HepG2 (cell line): ENCODE data around the gene NDE1. TPM values are rescaled to one million over a fixed set of nuclear protein-coding genes. Genes with fewer than 3 reads are reported as not detected.

Source experiments
- FOXK1 ChIP-seq: sonication (generic); formaldehyde crosslinking; IDR thresholded peaks from 2 replicates; pipeline ENCODE4 v1.4.0; 2020; ENCODE audit warnings: low read depth, missing genetic modification reagents, borderline replicate concordance
- IRF2 ChIP-seq: IDR thresholded peaks from 2 replicates; pipeline ENCODE4 v1.6.1; 2018; ENCODE audit warnings: missing genetic modification reagents, missing compliant biosample characterization
- MTF2 ChIP-seq: sonication (generic); formaldehyde crosslinking; IDR thresholded peaks from 2 replicates; pipeline ENCODE4 v1.5.0; 2020; ENCODE audit warnings: missing genetic modification reagents, borderline replicate concordance
- NPAS2 ChIP-seq: sonication (generic); formaldehyde crosslinking; IDR thresholded peaks from 2 replicates; pipeline ENCODE4 v1.8.0; 2022; ENCODE audit warnings: mild to moderate bottlenecking, missing genetic modification reagents, borderline replicate concordance
- PAX8 ChIP-seq: sonication (generic); formaldehyde crosslinking; IDR thresholded peaks from 2 replicates; pipeline ENCODE4 v1.8.0; 2022; ENCODE audit warnings: mild to moderate bottlenecking, missing genetic modification reagents, borderline replicate concordance
- PTBP1 ChIP-seq: fragments of 200-400 bp; formaldehyde crosslinking; IDR thresholded peaks from 2 replicates; pipeline ENCODE4 v1.6.1; 2018; ENCODE audit warnings: low read length, low read depth; ENCODE audit not compliant: poor library complexity, severe bottlenecking
- ZFP36 ChIP-seq: fragments of 150-350 bp; IDR thresholded peaks from 2 replicates; pipeline ENCODE4 v1.6.1; 2018; ENCODE audit warnings: borderline replicate concordance, low read length, low read depth; ENCODE audit not compliant: partially characterized antibody
- ZNF138 ChIP-seq: sonication (generic); formaldehyde crosslinking; IDR thresholded peaks from 2 replicates; pipeline ENCODE4 v1.5.0; 2020; ENCODE audit warnings: mild to moderate bottlenecking, low read depth, missing genetic modification reagents
- ZNF543 ChIP-seq: sonication (generic); formaldehyde crosslinking; IDR thresholded peaks from 2 replicates; pipeline ENCODE4 v1.4.0; 2020; ENCODE audit warnings: mild to moderate bottlenecking, missing genetic modification reagents
- ZNF879 ChIP-seq: sonication (generic); formaldehyde crosslinking; IDR thresholded peaks from 2 replicates; pipeline ENCODE4 v1.8.1; 2023; ENCODE audit warnings: missing genetic modification reagents
- polyA plus RNA-seq, 8 experiments: library from polyadenylated mRNA; depleted of rRNA in 3 of 8; stranded (reverse) in 7 of 8; unstranded in 1 of 8; fragments of >200 nt; fragmentation: Illumina TruSeq in 4 of 8; extraction: Trizol in 4 of 8; gene quantifications; 2 replicates each; pipeline versions ENCODE4 v1.2.1 to v1.2.3, GENCODE V29; 2011 to 2016; ENCODE audit warnings: low read depth in 4 of 8, missing spikeins in 1 of 8, mixed read lengths in 1 of 8; ENCODE audit not compliant: insufficient read depth in 1 of 8
- total RNA-seq, 5 experiments: library from RNA; depleted of rRNA; stranded (reverse); fragments of >200 nt; fragmentation: Illumina TruSeq; extraction: Trizol; gene quantifications; 2 replicates each; pipeline ENCODE4 v1.2.3, GENCODE V29; 2016; ENCODE audit warnings: low read depth in 1 of 5
- TF ChIP-seq, protein P1 (sequence below): sonication (generic); formaldehyde crosslinking; IDR thresholded peaks from 2 replicates; pipeline ENCODE4 v1.5.0; 2020; ENCODE audit warnings: missing genetic modification reagents
- TF ChIP-seq, protein P2 (sequence below): sonication (generic); formaldehyde crosslinking; IDR thresholded peaks from 2 replicates; pipeline ENCODE4 v1.4.0; 2020; ENCODE audit warnings: missing genetic modification reagents
- TF ChIP-seq, protein P3 (sequence below): sonication (generic); formaldehyde crosslinking; IDR thresholded peaks from 2 replicates; pipeline ENCODE4 v1.4.0; 2020; ENCODE audit warnings: missing genetic modification reagents
- TF ChIP-seq, protein P4 (sequence below): sonication (generic); formaldehyde crosslinking; IDR thresholded peaks from 2 replicates; pipeline ENCODE4 v1.5.1; 2020; ENCODE audit warnings: missing genetic modification reagents, mild to moderate bottlenecking, borderline replicate concordance
- TF ChIP-seq, protein P5 (sequence below): IDR thresholded peaks from 2 replicates; pipeline ENCODE4 v1.6.1; 2016; ENCODE audit warnings: low read depth, control low read depth
- TF ChIP-seq, protein P6 (sequence below): sonication (generic); formaldehyde crosslinking; IDR thresholded peaks from 2 replicates; pipeline ENCODE4 v1.4.0; 2020; ENCODE audit warnings: missing genetic modification reagents

Gene NDE1
- total and polyA plus RNA-seq, 2 of the 13 experiments (the other 11 are each of a cell fraction or from before 2014, with no cell fraction given): 40.9 to 72.5 TPM

DNA sequence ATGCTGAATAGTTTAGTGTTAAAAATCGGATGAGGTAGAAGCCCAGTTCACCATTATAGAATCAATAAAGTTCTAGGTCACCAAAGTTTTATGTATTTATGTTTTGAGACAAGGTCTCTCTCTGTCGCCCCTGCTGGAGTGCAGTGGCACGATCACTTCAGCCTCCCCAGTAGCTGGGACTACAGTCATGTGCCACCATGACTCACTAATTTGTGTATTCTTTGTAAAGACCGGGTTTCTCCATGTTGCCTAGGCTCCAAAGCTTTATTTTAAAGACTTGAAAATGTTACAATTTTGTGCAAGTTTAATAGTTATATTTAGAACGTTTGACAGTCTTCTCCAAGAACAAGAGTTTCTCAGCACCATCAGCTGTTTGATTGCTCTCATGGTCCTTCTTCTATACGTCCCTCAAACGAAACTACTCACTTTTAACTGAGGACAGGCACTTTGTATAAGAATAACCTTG, 32.1 kb downstream of the NDE1 start (continued):
- TF ChIP-seq FOXK1 (CRISPR knock-in tag) (peak; percentile 71; the same call in 1 of the 2 replicates), ZFP36 (no peak), ZNF879 (CRISPR knock-in tag) (no peak), NPAS2 (no peak), PTBP1 (no peak), MTF2 (CRISPR knock-in tag) (no peak), ZNF543 (CRISPR knock-in tag) (no peak), PAX8 (CRISPR knock-in tag) (no peak), IRF2 (CRISPR knock-in tag) (peak; percentile 76; the same call in 1 of the 2 replicates), ZNF138 (CRISPR knock-in tag) (no peak)
- TF ChIP-seq, protein P1, sequence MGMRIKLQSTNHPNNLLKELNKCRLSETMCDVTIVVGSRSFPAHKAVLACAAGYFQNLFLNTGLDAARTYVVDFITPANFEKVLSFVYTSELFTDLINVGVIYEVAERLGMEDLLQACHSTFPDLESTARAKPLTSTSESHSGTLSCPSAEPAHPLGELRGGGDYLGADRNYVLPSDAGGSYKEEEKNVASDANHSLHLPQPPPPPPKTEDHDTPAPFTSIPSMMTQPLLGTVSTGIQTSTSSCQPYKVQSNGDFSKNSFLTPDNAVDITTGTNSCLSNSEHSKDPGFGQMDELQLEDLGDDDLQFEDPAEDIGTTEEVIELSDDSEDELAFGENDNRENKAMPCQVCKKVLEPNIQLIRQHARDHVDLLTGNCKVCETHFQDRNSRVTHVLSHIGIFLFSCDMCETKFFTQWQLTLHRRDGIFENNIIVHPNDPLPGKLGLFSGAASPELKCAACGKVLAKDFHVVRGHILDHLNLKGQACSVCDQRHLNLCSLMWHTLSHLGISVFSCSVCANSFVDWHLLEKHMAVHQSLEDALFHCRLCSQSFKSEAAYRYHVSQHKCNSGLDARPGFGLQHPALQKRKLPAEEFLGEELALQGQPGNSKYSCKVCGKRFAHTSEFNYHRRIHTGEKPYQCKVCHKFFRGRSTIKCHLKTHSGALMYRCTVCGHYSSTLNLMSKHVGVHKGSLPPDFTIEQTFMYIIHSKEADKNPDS: no peak
- TF ChIP-seq, protein P2, sequence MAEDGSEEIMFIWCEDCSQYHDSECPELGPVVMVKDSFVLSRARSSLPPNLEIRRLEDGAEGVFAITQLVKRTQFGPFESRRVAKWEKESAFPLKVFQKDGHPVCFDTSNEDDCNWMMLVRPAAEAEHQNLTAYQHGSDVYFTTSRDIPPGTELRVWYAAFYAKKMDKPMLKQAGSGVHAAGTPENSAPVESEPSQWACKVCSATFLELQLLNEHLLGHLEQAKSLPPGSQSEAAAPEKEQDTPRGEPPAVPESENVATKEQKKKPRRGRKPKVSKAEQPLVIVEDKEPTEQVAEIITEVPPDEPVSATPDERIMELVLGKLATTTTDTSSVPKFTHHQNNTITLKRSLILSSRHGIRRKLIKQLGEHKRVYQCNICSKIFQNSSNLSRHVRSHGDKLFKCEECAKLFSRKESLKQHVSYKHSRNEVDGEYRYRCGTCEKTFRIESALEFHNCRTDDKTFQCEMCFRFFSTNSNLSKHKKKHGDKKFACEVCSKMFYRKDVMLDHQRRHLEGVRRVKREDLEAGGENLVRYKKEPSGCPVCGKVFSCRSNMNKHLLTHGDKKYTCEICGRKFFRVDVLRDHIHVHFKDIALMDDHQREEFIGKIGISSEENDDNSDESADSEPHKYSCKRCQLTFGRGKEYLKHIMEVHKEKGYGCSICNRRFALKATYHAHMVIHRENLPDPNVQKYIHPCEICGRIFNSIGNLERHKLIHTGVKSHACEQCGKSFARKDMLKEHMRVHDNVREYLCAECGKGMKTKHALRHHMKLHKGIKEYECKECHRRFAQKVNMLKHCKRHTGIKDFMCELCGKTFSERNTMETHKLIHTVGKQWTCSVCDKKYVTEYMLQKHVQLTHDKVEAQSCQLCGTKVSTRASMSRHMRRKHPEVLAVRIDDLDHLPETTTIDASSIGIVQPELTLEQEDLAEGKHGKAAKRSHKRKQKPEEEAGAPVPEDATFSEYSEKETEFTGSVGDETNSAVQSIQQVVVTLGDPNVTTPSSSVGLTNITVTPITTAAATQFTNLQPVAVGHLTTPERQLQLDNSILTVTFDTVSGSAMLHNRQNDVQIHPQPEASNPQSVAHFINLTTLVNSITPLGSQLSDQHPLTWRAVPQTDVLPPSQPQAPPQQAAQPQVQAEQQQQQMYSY (CRISPR knock-in tag): no peak
- TF ChIP-seq, protein P3, sequence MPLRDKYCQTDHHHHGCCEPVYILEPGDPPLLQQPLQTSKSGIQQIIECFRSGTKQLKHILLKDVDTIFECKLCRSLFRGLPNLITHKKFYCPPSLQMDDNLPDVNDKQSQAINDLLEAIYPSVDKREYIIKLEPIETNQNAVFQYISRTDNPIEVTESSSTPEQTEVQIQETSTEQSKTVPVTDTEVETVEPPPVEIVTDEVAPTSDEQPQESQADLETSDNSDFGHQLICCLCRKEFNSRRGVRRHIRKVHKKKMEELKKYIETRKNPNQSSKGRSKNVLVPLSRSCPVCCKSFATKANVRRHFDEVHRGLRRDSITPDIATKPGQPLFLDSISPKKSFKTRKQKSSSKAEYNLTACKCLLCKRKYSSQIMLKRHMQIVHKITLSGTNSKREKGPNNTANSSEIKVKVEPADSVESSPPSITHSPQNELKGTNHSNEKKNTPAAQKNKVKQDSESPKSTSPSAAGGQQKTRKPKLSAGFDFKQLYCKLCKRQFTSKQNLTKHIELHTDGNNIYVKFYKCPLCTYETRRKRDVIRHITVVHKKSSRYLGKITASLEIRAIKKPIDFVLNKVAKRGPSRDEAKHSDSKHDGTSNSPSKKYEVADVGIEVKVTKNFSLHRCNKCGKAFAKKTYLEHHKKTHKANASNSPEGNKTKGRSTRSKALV (CRISPR knock-in tag): no peak
- TF ChIP-seq, protein P4, sequence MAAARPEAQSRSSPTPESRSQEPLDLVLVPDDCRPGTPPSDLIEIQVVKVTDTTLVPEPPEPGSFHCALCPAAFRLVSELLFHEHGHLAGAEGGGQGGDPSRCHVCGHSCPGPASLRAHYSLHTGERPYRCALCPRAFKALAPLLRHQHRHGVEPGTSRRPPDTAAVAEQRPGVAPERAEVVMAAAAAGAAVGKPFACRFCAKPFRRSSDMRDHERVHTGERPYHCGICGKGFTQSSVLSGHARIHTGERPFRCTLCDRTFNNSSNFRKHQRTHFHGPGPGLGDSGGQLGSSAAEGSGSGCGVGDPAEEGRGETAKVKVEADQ (CRISPR knock-in tag): 0 out of 2 replicates have a peak, but pooled peaks have one; percentile 20
- TF ChIP-seq, protein P5, sequence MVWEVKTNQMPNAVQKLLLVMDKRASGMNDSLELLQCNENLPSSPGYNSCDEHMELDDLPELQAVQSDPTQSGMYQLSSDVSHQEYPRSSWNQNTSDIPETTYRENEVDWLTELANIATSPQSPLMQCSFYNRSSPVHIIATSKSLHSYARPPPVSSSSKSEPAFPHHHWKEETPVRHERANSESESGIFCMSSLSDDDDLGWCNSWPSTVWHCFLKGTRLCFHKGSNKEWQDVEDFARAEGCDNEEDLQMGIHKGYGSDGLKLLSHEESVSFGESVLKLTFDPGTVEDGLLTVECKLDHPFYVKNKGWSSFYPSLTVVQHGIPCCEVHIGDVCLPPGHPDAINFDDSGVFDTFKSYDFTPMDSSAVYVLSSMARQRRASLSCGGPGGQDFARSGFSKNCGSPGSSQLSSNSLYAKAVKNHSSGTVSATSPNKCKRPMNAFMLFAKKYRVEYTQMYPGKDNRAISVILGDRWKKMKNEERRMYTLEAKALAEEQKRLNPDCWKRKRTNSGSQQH (CRISPR knock-in tag): no peak
- TF ChIP-seq, protein P6, sequence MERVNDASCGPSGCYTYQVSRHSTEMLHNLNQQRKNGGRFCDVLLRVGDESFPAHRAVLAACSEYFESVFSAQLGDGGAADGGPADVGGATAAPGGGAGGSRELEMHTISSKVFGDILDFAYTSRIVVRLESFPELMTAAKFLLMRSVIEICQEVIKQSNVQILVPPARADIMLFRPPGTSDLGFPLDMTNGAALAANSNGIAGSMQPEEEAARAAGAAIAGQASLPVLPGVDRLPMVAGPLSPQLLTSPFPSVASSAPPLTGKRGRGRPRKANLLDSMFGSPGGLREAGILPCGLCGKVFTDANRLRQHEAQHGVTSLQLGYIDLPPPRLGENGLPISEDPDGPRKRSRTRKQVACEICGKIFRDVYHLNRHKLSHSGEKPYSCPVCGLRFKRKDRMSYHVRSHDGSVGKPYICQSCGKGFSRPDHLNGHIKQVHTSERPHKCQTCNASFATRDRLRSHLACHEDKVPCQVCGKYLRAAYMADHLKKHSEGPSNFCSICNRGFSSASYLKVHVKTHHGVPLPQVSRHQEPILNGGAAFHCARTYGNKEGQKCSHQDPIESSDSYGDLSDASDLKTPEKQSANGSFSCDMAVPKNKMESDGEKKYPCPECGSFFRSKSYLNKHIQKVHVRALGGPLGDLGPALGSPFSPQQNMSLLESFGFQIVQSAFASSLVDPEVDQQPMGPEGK (CRISPR knock-in tag): peak; percentile 38; the same call in 1 of the 2 replicates
